ENCODE results near the gene BSPRY. TPM values are rescaled to one million over a fixed set of nuclear protein-coding genes. Genes with fewer than 3 reads are reported as not detected.

The BSPRY gene
- total and polyA plus RNA-seq, 2 of the 13 experiments (the other 11 are each of a cell fraction or from before 2014, with no cell fraction given), result 0.09 to 0.26 TPM

DNA sequence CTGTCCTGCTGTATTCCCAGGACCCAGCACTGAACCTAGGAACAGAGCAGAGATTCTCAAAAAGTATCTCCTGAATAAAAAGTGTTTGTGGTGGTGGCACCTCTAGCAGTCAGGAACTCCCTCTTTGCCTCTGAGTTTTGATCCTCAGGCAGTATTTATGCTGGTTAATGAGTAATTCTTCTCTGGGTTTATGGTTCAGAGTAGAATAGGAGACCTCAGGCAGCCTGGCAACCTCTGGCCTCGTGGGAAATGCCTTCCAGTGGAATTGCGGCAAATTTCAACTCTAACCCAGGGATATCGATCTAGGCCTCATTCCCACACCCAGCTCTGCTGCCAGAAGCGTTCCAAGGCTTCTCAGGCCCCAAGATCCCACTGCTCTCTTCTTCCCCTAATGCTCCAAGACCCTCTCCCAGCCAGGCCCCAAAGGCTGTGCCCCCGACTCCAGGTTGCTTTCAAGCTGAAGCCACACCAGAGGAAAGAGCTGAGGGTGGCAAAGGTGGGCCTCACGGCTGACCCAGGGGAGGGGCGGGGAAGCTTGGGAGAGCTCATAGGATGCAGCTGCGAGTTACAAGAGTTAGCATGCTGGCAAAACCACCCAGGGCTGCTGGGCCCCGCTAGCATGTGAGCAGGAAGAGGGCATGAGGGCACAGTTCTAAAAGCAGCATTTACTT lies 38.4 kb downstream of the BSPRY start (continued):
- TF ChIP-seq, protein P1, sequence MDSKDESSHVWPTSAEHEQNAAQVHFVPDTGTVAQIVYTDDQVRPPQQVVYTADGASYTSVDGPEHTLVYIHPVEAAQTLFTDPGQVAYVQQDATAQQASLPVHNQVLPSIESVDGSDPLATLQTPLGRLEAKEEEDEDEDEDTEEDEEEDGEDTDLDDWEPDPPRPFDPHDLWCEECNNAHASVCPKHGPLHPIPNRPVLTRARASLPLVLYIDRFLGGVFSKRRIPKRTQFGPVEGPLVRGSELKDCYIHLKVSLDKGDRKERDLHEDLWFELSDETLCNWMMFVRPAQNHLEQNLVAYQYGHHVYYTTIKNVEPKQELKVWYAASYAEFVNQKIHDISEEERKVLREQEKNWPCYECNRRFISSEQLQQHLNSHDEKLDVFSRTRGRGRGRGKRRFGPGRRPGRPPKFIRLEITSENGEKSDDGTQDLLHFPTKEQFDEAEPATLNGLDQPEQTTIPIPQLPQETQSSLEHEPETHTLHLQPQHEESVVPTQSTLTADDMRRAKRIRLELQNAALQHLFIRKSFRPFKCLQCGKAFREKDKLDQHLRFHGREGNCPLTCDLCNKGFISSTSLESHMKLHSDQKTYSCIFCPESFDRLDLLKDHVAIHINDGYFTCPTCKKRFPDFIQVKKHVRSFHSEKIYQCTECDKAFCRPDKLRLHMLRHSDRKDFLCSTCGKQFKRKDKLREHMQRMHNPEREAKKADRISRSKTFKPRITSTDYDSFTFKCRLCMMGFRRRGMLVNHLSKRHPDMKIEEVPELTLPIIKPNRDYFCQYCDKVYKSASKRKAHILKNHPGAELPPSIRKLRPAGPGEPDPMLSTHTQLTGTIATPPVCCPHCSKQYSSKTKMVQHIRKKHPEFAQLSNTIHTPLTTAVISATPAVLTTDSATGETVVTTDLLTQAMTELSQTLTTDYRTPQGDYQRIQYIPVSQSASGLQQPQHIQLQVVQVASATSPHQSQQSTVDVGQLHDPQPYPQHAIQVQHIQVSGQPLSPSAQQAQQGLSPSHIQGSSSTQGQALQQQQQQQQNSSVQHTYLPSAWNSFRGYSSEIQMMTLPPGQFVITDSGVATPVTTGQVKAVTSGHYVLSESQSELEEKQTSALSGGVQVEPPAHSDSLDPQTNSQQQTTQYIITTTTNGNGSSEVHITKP (CRISPR knock-in tag; IDR thresholded peaks at IDR 0.05; ENCODE audit: low read depth), result no peak
- TF ChIP-seq ZNF850 (CRISPR knock-in tag; conservative IDR thresholded peaks at IDR 0.05) (no peak), SIX1 (CRISPR knock-in tag; IDR thresholded peaks at IDR 0.05; ENCODE audit: borderline replicate concordance) (peak; percentile 43; the same call in 1 of the 2 replicates), ZNF280B (CRISPR knock-in tag; IDR thresholded peaks at IDR 0.05; ENCODE audit: borderline replicate concordance) (no peak; the same call in 1 of the 2 replicates), ZNF639 (CRISPR knock-in tag; conservative IDR thresholded peaks at IDR 0.05) (no peak; the same call in 1 of the 2 replicates), ZNF260 (CRISPR knock-in tag; IDR thresholded peaks at IDR 0.05; ENCODE audit: borderline replicate concordance, low read depth) (no peak), RFX1 (IDR thresholded peaks at IDR 0.05) (no peak), NBN (conservative IDR thresholded peaks at IDR 0.05) (no peak), NR0B2 (CRISPR knock-in tag; IDR thresholded peaks at IDR 0.05) (no peak; the same call in 1 of the 2 replicates), KAT2B (IDR thresholded peaks at IDR 0.05; ENCODE audit: borderline replicate concordance, low read depth, low read length) (peak; percentile 64; the same call in 1 of the 2 replicates), EP300 (IDR thresholded peaks at IDR 0.05; ENCODE audit: low read depth in 2 of 2, low read length in 2 of 2) (peak; percentile 41 to 83; a peak in 3 of 4 replicates), EP300 (CRISPR knock-in tag; IDR thresholded peaks at IDR 0.05; ENCODE audit: borderline replicate concordance) (0 out of 2 replicates have a peak, but pooled peaks have one; percentile 11), ZNF101 (CRISPR knock-in tag; IDR thresholded peaks at IDR 0.05; ENCODE audit: borderline replicate concordance, low read depth) (no peak), ZNF552 (CRISPR knock-in tag; IDR thresholded peaks at IDR 0.05; ENCODE audit: borderline replicate concordance) (no peak), ZNF562 (CRISPR knock-in tag; IDR thresholded peaks at IDR 0.05; ENCODE audit: borderline replicate concordance) (no peak), ZSCAN29 (CRISPR knock-in tag; conservative IDR thresholded peaks at IDR 0.05) (0 out of 2 replicates have a peak, but pooled peaks have one; percentile 21), MAFG (CRISPR knock-in tag; IDR thresholded peaks at IDR 0.05) (no peak), CENPX (CRISPR knock-in tag; IDR thresholded peaks at IDR 0.05) (no peak), ZNF720 (CRISPR knock-in tag; IDR thresholded peaks at IDR 0.05) (no peak)
- TF ChIP-seq, protein P2, sequence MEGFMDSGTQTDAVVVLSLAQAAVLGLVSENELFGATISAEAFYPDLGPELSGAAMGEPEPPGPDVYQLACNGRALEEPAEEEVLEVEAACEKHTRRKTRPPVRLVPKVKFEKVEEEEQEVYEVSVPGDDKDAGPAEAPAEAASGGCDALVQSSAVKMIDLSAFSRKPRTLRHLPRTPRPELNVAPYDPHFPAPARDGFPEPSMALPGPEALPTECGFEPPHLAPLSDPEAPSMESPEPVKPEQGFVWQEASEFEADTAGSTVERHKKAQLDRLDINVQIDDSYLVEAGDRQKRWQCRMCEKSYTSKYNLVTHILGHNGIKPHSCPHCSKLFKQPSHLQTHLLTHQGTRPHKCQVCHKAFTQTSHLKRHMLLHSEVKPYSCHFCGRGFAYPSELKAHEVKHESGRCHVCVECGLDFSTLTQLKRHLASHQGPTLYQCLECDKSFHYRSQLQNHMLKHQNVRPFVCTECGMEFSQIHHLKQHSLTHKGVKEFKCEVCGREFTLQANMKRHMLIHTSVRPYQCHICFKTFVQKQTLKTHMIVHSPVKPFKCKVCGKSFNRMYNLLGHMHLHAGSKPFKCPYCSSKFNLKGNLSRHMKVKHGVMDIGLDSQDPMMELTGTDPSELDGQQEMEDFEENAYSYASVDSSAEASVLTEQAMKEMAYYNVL (CRISPR knock-in tag; IDR thresholded peaks at IDR 0.05; ENCODE audit: borderline replicate concordance), result peak; percentile 88; the same call in 1 of the 2 replicates
